K562 (cell line): ENCODE measurements around the gene PET100. TPM values are rescaled to one million over a fixed set of nuclear protein-coding genes. Genes with fewer than 3 reads are reported as not detected.

Experiments used
- ATAC-seq: fragments of 200-7000 bp; cut with Tn5 transposase; 3 replicates; pipeline ENCODE4 v1.9.1; 2020; ENCODE audit warnings: moderate library complexity
- BruUV-seq: library from RNA; stranded (reverse); fragments of 400-500 nt; replicated peaks from 2 replicates; lab custom pipeline; 2021; lab: Mats Ljungman, UMichigan
- CTCF ChIA-PET: fragments of 300-600 bp; formaldehyde crosslinking; extraction: SDS; loops from one replicate; lab custom pipeline; 2021; ENCODE audit warnings: low intra/inter-chr PET ratio; lab: Yijun Ruan, JAX
- POLR2A ChIA-PET: fragments of 300-600, 350-650 bp; sonication (Branson Sonifier 250); formaldehyde crosslinking; extraction: SDS; loops from one replicate; lab custom pipeline; 2021; ENCODE audit warnings: antibody characterized with exemption, inconsistent platforms; lab: Yijun Ruan, JAX
- DNase-seq, 4 experiments: peaks; one replicate each; pipeline versions ENCODE4 v3.0.0 to v3.0.0-alpha.2; 2011 to 2018; ENCODE audit warnings: low spot score in 3 of 4, mixed read lengths in 3 of 4; ENCODE audit errors: extremely low read depth in 1 of 4
- FAIRE-seq: peaks from 2 replicates; lab custom pipeline; 2011; peaks lifted over from hg19 to GRCh38; lab: Jason Lieb, UNC
- H2AFZ ChIP-seq: 2 replicates; pipeline ENCODE4 v1.6.0; 2011; ENCODE audit warnings: low read depth, low read length, control low read depth, inconsistent platforms
- H3K27ac ChIP-seq: fragments of 200-600 bp; 3 replicates; pipeline ENCODE4 v1.8.0; 2011; ENCODE audit warnings: low read depth, mild to moderate bottlenecking, control low read depth, inconsistent platforms, low read length, moderate library complexity, mixed read lengths; ENCODE audit errors: extremely low read depth
- H3K27me3 ChIP-seq, 2 experiments: fragments of 300-600 bp in 1 of 2; 2 replicates in 1 of 2; 3 replicates in 1 of 2; pipeline versions ENCODE4 v1.6.0 to v1.8.0; 2011; ENCODE audit warnings: inconsistent platforms in 2 of 2, low read length in 2 of 2, mild to moderate bottlenecking in 1 of 2, mixed read lengths in 1 of 2, moderate library complexity in 1 of 2; ENCODE audit not compliant: control insufficient read depth in 2 of 2, insufficient read depth in 2 of 2
- H3K36me3 ChIP-seq: fragments of 300-600 bp; 3 replicates; pipeline ENCODE4 v1.8.0; 2011; ENCODE audit warnings: mild to moderate bottlenecking, low read length, inconsistent platforms; ENCODE audit not compliant: control insufficient read depth, insufficient read depth
- H3K4me1 ChIP-seq, 2 experiments: fragments of 200-600 bp in 1 of 2; replicated peaks in 1 of 2; 2 replicates in 1 of 2; 3 replicates in 1 of 2; pipeline versions ENCODE4 v1.5.1 to v1.8.0; 2011; ENCODE audit warnings: inconsistent platforms in 2 of 2, low read length in 2 of 2, mild to moderate bottlenecking in 1 of 2, mixed read lengths in 1 of 2, moderate library complexity in 1 of 2; ENCODE audit not compliant: control insufficient read depth in 2 of 2, insufficient read depth in 2 of 2
- H3K4me2 ChIP-seq: 2 replicates; pipeline ENCODE4 v1.6.1; 2011; ENCODE audit warnings: low read length, control low read depth, inconsistent platforms, mixed read lengths; ENCODE audit not compliant: insufficient read depth
- H3K4me3 ChIP-seq: fragments of 200-600 bp; sonication (generic), shearing (Covaris generic); 2 replicates; pipeline ENCODE4 v1.5.1; 2016; ENCODE audit warnings: control low read depth, inconsistent platforms
- H3K79me2 ChIP-seq: fragments of 200-600 bp; 3 replicates; pipeline ENCODE4 v1.8.0; 2011; ENCODE audit warnings: low read length, inconsistent platforms; ENCODE audit not compliant: control insufficient read depth, insufficient read depth
- H3K9ac ChIP-seq, 2 experiments: 2 replicates each; pipeline versions ENCODE4 v1.6.0 to v1.6.1; 2011; ENCODE audit warnings: low read depth in 2 of 2, low read length in 2 of 2, control low read depth in 1 of 2, inconsistent platforms in 1 of 2, mild to moderate bottlenecking in 1 of 2, mixed read lengths in 1 of 2; ENCODE audit not compliant: insufficient read depth in 1 of 2
- H3K9me1 ChIP-seq: one replicate; pipeline ENCODE4 v1.6.0; 2011; ENCODE audit warnings: inconsistent platforms, mild to moderate bottlenecking, low read length, moderate library complexity; ENCODE audit not compliant: control insufficient read depth, insufficient read depth
- H3K9me3 ChIP-seq: replicated peaks from 2 replicates; pipeline ENCODE4 v1.5.1; 2011; ENCODE audit warnings: low read depth, low read length, inconsistent platforms; ENCODE audit not compliant: control insufficient read depth, insufficient read depth
- H4K20me1 ChIP-seq: replicated peaks from 2 replicates; pipeline ENCODE4 v1.6.1; 2011; ENCODE audit warnings: low read length, inconsistent platforms, mixed read lengths; ENCODE audit not compliant: control insufficient read depth, insufficient read depth
- CSDE1 ChIP-seq, 2 experiments: fragments of 450-650 bp; IDR thresholded peaks; 2 replicates each; pipeline ENCODE4 v1.6.1; 2016; ENCODE audit warnings: mild to moderate bottlenecking in 1 of 2
- ELF4 ChIP-seq: fragments of 450-650 bp; formaldehyde crosslinking; IDR thresholded peaks from 2 replicates; pipeline ENCODE4 v1.4.0; 2022; ENCODE audit warnings: missing genetic modification characterization
- FOXK2 ChIP-seq, 2 experiments: fragments of 450-650 bp; IDR thresholded peaks in 1 of 2; conservative IDR thresholded peaks in 1 of 2; 2 replicates each; pipeline ENCODE4 v1.6.1; 2016; ENCODE audit warnings: low read depth in 2 of 2, mild to moderate bottlenecking in 1 of 2
- GTF2E2 ChIP-seq: fragments of 200-800 bp; sonication (Bioruptor generic); IDR thresholded peaks from 2 replicates; pipeline ENCODE4 v1.6.1; 2016; ENCODE audit warnings: missing genetic modification characterization, missing compliant biosample characterization
- HDAC1 ChIP-seq, 2 experiments: fragments of 450-650 bp; IDR thresholded peaks; 2 replicates each; pipeline ENCODE4 v1.6.1; 2016 to 2017; ENCODE audit warnings: inconsistent platforms in 1 of 2, mild to moderate bottlenecking in 1 of 2, moderate library complexity in 1 of 2
- HDGF ChIP-seq: fragments of 450-650 bp; IDR thresholded peaks from 2 replicates; pipeline ENCODE4 v1.6.1; 2016
- HLTF ChIP-seq: fragments of 450-650 bp; IDR thresholded peaks from 2 replicates; pipeline ENCODE4 v1.6.1; 2016
- KDM1A ChIP-seq, 2 experiments: fragments of 450-650 bp; IDR thresholded peaks; 2 replicates each; pipeline ENCODE4 v1.6.1; 2016; ENCODE audit warnings: mild to moderate bottlenecking in 2 of 2
- LARP7 ChIP-seq: fragments of 450-650 bp; IDR thresholded peaks from 2 replicates; pipeline ENCODE4 v1.6.1; 2016
- MCM7 ChIP-seq, 2 experiments: fragments of 450-650 bp; IDR thresholded peaks; 2 replicates each; pipeline ENCODE4 v1.6.1; 2016 to 2018
- NFRKB ChIP-seq: fragments of 450-650 bp; IDR thresholded peaks from 2 replicates; pipeline ENCODE4 v1.6.1; 2016; ENCODE audit warnings: low read depth
- NR3C1 ChIP-seq: sonication (generic); formaldehyde crosslinking; IDR thresholded peaks from 2 replicates; pipeline ENCODE4 v1.8.1; 2022; ENCODE audit warnings: missing genetic modification reagents
- PHF20 ChIP-seq: fragments of 450-650 bp; IDR thresholded peaks from 2 replicates; pipeline ENCODE4 v1.6.1; 2018; ENCODE audit not compliant: partially characterized antibody
- PML ChIP-seq: IDR thresholded peaks from 2 replicates; pipeline ENCODE4 v1.6.1; 2012; ENCODE audit warnings: low read length, inconsistent platforms
- POLR2A ChIP-seq: fragments of 450-650 bp; conservative IDR thresholded peaks from 2 replicates; pipeline ENCODE4 v1.6.1; 2016
- POLR2B ChIP-seq: fragments of 450-650 bp; IDR thresholded peaks from 2 replicates; pipeline ENCODE4 v1.6.1; 2018; ENCODE audit warnings: low read depth; ENCODE audit not compliant: partially characterized antibody
- STAT5A ChIP-seq: IDR thresholded peaks from 2 replicates; pipeline ENCODE4 v1.6.1; 2012; ENCODE audit warnings: low read length, inconsistent platforms, borderline replicate concordance
- SUPT5H ChIP-seq: fragments of 450-650 bp; IDR thresholded peaks from 2 replicates; pipeline ENCODE4 v1.6.1; 2016
- TAL1 ChIP-seq: fragments of 450-650 bp; IDR thresholded peaks from 2 replicates; pipeline ENCODE4 v1.6.1; 2016; ENCODE audit warnings: mild to moderate bottlenecking
- TARDBP ChIP-seq: fragments of 450-650 bp; IDR thresholded peaks from 2 replicates; pipeline ENCODE4 v1.6.1; 2016
- TSC22D4 ChIP-seq: fragments of 450-650 bp; IDR thresholded peaks from 2 replicates; pipeline ENCODE4 v1.6.1; 2016; ENCODE audit warnings: missing genetic modification characterization, missing biosample characterization, control low read depth
- ZNF12 ChIP-seq: sonication (generic); formaldehyde crosslinking; IDR thresholded peaks from 2 replicates; pipeline ENCODE4 v1.4.0; 2020; ENCODE audit warnings: mild to moderate bottlenecking, missing genetic modification reagents
- WGBS: fragments of 100-300 bp; shearing (Covaris generic); methylation state at CpG from one replicate; pipeline ENCODE4 v1.1.6; 2016; ENCODE audit warnings: low coverage, mixed read lengths; ENCODE audit not compliant: insufficient coverage; ENCODE audit errors: missing lambda C conversion rate; 5-methylcytosine and 5-hydroxymethylcytosine counted together
- in situ Hi-C: fragments of 300-500 bp; cut with MboI; formaldehyde crosslinking; loops from 4 replicates; pipeline ENCODE4 v1.15.0; 2018; ENCODE audit warnings: inconsistent platforms, mixed read lengths
- intact Hi-C: fragments of 100-400 bp; cut with micrococcal nuclease; formaldehyde crosslinking; loops from 2 replicates; pipeline ENCODE4 v1.14.2; 2022
- polyA plus RNA-seq, 8 experiments: library from polyadenylated mRNA; depleted of rRNA in 4 of 8; stranded (reverse) in 5 of 8; unstranded in 3 of 8; fragments of >200 nt; fragmentation: Nextera tagmentation in 2 of 8; fragmentation: Illumina TruSeq in 1 of 8; extraction: Ambion mirVana in 2 of 8; extraction: Trizol in 1 of 8; gene quantifications; 2 replicates each; pipeline versions ENCODE4 v1.2.1 to v1.2.3, GENCODE V29; 2011 to 2014; ENCODE audit warnings: inconsistent platforms in 1 of 8, missing spikeins in 1 of 8
- total RNA-seq, 7 experiments: library from RNA; depleted of rRNA in 6 of 7; stranded (reverse); fragments of >200 nt in 6 of 7; fragmentation: Illumina TruSeq in 2 of 7; extraction: Trizol in 2 of 7; gene quantifications; 2 replicates each; pipeline versions ENCODE4 v1.2.1 to v1.2.3, GENCODE V29; 2011 to 2021; ENCODE audit warnings: low replicate concordance in 1 of 7
- TF ChIP-seq, protein P1 (sequence below), 2 experiments: fragments of 450-650 bp; IDR thresholded peaks; 2 replicates each; pipeline ENCODE4 v1.6.1; 2016
- TF ChIP-seq, protein P2 (sequence below): fragments of 450-650 bp; formaldehyde crosslinking; conservative IDR thresholded peaks from 2 replicates; pipeline ENCODE4 v1.4.0; 2022; ENCODE audit warnings: mild to moderate bottlenecking, missing genetic modification characterization
- TF ChIP-seq, protein P3 (sequence below): sonication (generic); formaldehyde crosslinking; IDR thresholded peaks from 2 replicates; pipeline ENCODE4 v1.8.0; 2022; ENCODE audit warnings: missing genetic modification reagents, mild to moderate bottlenecking, moderate library complexity, borderline replicate concordance

Gene PET100
- total and polyA plus RNA-seq, 9 of the 15 experiments (the other 6 are each of a cell fraction or from before 2014, with no cell fraction given), result 62.3 to 351 (median 98.3) TPM

DNA sequence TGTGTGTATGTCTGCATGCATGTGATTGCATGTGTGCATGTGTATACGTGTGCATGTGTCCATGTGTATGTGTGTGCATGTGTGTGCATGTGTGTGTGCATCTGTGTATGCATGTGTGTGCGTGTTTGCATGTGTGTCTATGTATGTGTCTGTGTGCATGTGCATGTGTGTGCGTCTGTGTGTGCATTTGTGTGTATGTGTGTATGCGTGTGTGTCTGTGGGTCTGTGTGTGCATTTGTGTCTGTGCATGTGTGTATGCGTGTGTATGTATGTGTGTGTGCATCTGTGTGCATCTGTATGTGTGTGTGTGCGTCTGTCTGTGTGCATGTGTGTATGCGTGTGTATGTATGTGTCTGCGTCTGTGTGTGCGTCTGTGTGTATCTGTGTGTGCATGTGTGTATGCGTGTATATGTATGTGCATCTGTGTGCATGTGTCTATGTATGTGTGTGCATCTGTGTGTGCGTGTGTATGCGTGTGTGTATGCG, 10.3 kb downstream of the PET100 start:
- ATAC-seq, result no peak
- intact Hi-C loops, result no loop called here
- TF ChIP-seq KDM1A (IDR thresholded peaks at IDR 0.05), result peak in 1 of 2 experiments; percentile 58; a peak in 1 of 4 replicates
- TF ChIP-seq, protein P1, sequence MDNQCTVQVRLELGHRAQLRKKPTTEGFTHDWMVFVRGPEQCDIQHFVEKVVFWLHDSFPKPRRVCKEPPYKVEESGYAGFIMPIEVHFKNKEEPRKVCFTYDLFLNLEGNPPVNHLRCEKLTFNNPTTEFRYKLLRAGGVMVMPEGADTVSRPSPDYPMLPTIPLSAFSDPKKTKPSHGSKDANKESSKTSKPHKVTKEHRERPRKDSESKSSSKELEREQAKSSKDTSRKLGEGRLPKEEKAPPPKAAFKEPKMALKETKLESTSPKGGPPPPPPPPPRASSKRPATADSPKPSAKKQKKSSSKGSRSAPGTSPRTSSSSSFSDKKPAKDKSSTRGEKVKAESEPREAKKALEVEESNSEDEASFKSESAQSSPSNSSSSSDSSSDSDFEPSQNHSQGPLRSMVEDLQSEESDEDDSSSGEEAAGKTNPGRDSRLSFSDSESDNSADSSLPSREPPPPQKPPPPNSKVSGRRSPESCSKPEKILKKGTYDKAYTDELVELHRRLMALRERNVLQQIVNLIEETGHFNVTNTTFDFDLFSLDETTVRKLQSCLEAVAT (IDR thresholded peaks at IDR 0.05), result peak in 1 of 2 experiments; percentile 17; a peak in 1 of 4 replicates
- TF ChIP-seq HDAC1 (IDR thresholded peaks at IDR 0.05), result peak in 1 of 2 experiments; percentile 38; a peak in 1 of 4 replicates
- TF ChIP-seq PHF20, result peak; percentile 88
- TF ChIP-seq TARDBP, result peak; percentile 98
- TF ChIP-seq STAT5A, result peak; percentile 74
- TF ChIP-seq POLR2A, result peak; percentile 67
- TF ChIP-seq SUPT5H, result peak; percentile 73
- TF ChIP-seq, protein P2, sequence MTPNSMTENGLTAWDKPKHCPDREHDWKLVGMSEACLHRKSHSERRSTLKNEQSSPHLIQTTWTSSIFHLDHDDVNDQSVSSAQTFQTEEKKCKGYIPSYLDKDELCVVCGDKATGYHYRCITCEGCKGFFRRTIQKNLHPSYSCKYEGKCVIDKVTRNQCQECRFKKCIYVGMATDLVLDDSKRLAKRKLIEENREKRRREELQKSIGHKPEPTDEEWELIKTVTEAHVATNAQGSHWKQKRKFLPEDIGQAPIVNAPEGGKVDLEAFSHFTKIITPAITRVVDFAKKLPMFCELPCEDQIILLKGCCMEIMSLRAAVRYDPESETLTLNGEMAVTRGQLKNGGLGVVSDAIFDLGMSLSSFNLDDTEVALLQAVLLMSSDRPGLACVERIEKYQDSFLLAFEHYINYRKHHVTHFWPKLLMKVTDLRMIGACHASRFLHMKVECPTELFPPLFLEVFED (CRISPR knock-in tag), result 0 out of 2 replicates have a peak, but pooled peaks have one; percentile 57
- TF ChIP-seq, protein P3, sequence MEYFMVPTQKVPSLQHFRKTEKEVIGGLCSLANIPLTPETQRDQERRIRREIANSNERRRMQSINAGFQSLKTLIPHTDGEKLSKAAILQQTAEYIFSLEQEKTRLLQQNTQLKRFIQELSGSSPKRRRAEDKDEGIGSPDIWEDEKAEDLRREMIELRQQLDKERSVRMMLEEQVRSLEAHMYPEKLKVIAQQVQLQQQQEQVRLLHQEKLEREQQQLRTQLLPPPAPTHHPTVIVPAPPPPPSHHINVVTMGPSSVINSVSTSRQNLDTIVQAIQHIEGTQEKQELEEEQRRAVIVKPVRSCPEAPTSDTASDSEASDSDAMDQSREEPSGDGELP (CRISPR knock-in tag), result no peak
- TF ChIP-seq TAL1, result no peak
- TF ChIP-seq ZNF12 (CRISPR knock-in tag), result no peak
- TF ChIP-seq FOXK2 (conservative IDR thresholded peaks at IDR 0.05 in 1 of 2, IDR thresholded peaks at IDR 0.05 in 1 of 2; ENCODE audit: low read depth in 2 of 2), result no peak
- TF ChIP-seq NFRKB, result 0 out of 2 replicates have a peak, but pooled peaks have one; percentile 80
- TF ChIP-seq TSC22D4 (tag), result 0 out of 2 replicates have a peak, but pooled peaks have one; percentile 40
- peak in 1 of 2 experiments; percentile 33; a peak in 1 of 4 replicates for TF ChIP-seq CSDE1 (IDR thresholded peaks at IDR 0.05)
- peak; percentile 75 for TF ChIP-seq POLR2B
- no peak for TF ChIP-seq NR3C1 (CRISPR knock-in tag)
- 0 out of 2 replicates have a peak, but pooled peaks have one; percentile 25 for TF ChIP-seq HLTF
- TF ChIP-seq HDGF, result peak; percentile 73; the same call in 1 of the 2 replicates
- TF ChIP-seq PML, result 0 out of 2 replicates have a peak, but pooled peaks have one; percentile 22
- TF ChIP-seq ELF4 (CRISPR knock-in tag), result peak; percentile 76; the same call in 1 of the 2 replicates
- TF ChIP-seq MCM7 (IDR thresholded peaks at IDR 0.05), result no peak
- 0 out of 2 replicates have a peak, but pooled peaks have one; percentile 31 for TF ChIP-seq LARP7
- TF ChIP-seq GTF2E2, result no peak

More for the DNA sequence above, 10.3 kb downstream of the PET100 start:
- H3K9me3 ChIP-seq, result peaks cover 6% of the 10 kb centered on the region; the same call in 1 of the 2 replicates
- POLR2A ChIA-PET, result no interaction called here
- H3K79me2 ChIP-seq, result peaks cover 40% of the 10 kb centered on the region
- H3K27me3 ChIP-seq, result no peaks in the 10 kb centered on the region; a peak in 1 of 5 replicates
- H3K27ac ChIP-seq, result no peak overlapping the region
- DNase-seq, result no peak
- no peaks in the 10 kb centered on the region for H3K9me1 ChIP-seq
- no peak overlapping the region; the same call in 1 of the 2 replicates for H3K4me2 ChIP-seq
- peaks cover 55% of the 10 kb centered on the region; the same call in 2 of the 3 replicates for H3K36me3 ChIP-seq
- no TSS peak for BruUV-seq
- no peak overlapping the region for H2AFZ ChIP-seq
- FAIRE-seq, result peak; percentile 65
- peaks cover 15 to 69% of the 10 kb centered on the region in 2 experiments; a peak in 4 of 5 replicates for H3K4me1 ChIP-seq
- no peak overlapping the region for H3K9ac ChIP-seq
- in situ Hi-C loops, result no loop called here
- H4K20me1 ChIP-seq, result peaks cover 21% of the 10 kb centered on the region
- H3K4me3 ChIP-seq, result no peak overlapping the region
- CTCF ChIA-PET, result no interaction called here
- 96% methylated on average over 10 of the region's 13 CpGs for WGBS
